HL-60 (cell line): ENCODE data around the gene ATP8A2.

ENCODE experiments used
- DNase-seq, 2 experiments: peaks; one replicate each; pipeline ENCODE4 v3.0.0-alpha.2; 2010 to 2020; ENCODE audit warnings: low read depth in 1 of 2, low spot score in 1 of 2
- H3K27ac ChIP-seq: fragments of 250-450 bp; sonication (Bioruptor Pico); replicated peaks from 2 replicates; pipeline ENCODE4 v1.5.1; 2020; ENCODE audit warnings: mild to moderate bottlenecking, moderate library complexity
- H3K27me3 ChIP-seq: fragments of 250-450 bp; sonication (Bioruptor Pico); 2 replicates; pipeline ENCODE4 v1.5.1; 2021; ENCODE audit warnings: mild to moderate bottlenecking, moderate library complexity; ENCODE audit not compliant: insufficient read depth, poor library complexity, severe bottlenecking
- H3K4me3 ChIP-seq: replicated peaks from 2 replicates; pipeline ENCODE4 v1.5.1; 2011; ENCODE audit warnings: mild to moderate bottlenecking, control low read depth, low read length; ENCODE audit not compliant: insufficient read depth
- CTCF ChIP-seq: IDR thresholded peaks from one replicate; pipeline ENCODE4 v1.5.1; 2011; ENCODE audit warnings: low read length, control low read depth, inconsistent platforms; ENCODE audit not compliant: insufficient read depth
- GABPA ChIP-seq: IDR thresholded peaks from 2 replicates; pipeline ENCODE4 v1.6.1; 2012; ENCODE audit warnings: low read depth
- POLR2AphosphoS5 ChIP-seq: IDR thresholded peaks from 2 replicates; pipeline ENCODE4 v1.6.1; 2012; ENCODE audit warnings: low read depth
- REST ChIP-seq: IDR thresholded peaks from 2 replicates; pipeline ENCODE4 v1.6.1; 2012; ENCODE audit warnings: low read depth; ENCODE audit not compliant: insufficient replicate concordance
- SPI1 ChIP-seq: IDR thresholded peaks from 2 replicates; pipeline ENCODE4 v1.6.1; 2012; ENCODE audit warnings: low read depth, mild to moderate bottlenecking, borderline replicate concordance

Gene ATP8A2

GRCh38 chr13:25678398-25678797 lies 306.6 kb downstream of the ATP8A2 start:
- peaks cover 5% of the 10 kb centered on the region for H3K27me3 ChIP-seq
- no peak for DNase-seq
- no peak overlapping the region for H3K4me3 ChIP-seq
- H3K27ac ChIP-seq, result no peak overlapping the region
- TF ChIP-seq REST (no peak), GABPA (no peak), CTCF (no peak), SPI1 (no peak), POLR2AphosphoS5 (no peak)

- no peak for DNase-seq
- TF ChIP-seq GABPA (no peak), CTCF (no peak), REST (no peak), POLR2AphosphoS5 (no peak), SPI1 (no peak)
- no peak overlapping the region for H3K27ac ChIP-seq
- no peak overlapping the region for H3K4me3 ChIP-seq
- H3K27me3 ChIP-seq, result peaks cover 5% of the 10 kb centered on the region
Observed at GRCh38 chr13:25679159-25679558, 307.4 kb downstream of the ATP8A2 start.

- TF ChIP-seq SPI1 (no peak), CTCF (no peak), POLR2AphosphoS5 (no peak)
- H3K27ac ChIP-seq, result no peak overlapping the region
Observed at GRCh38 chr13:25679936-25680335, 308.2 kb downstream of the ATP8A2 start.

GRCh38 chr13:25682276-25682675 lies 310.5 kb downstream of the ATP8A2 start:
- H3K4me3 ChIP-seq, result no peak overlapping the region
- DNase-seq, result no peak
- H3K27me3 ChIP-seq, result no peaks in the 10 kb centered on the region
- no peak for TF ChIP-seq REST
- TF ChIP-seq GABPA, result no peak
- no peak for TF ChIP-seq SPI1
- no peak for TF ChIP-seq POLR2AphosphoS5
- no peak for TF ChIP-seq CTCF
- H3K27ac ChIP-seq, result no peak overlapping the region

More at GRCh38 chr13:25679936-25680335, 308.2 kb downstream of the ATP8A2 start:
- no peak overlapping the region for H3K4me3 ChIP-seq
- peaks cover 5% of the 10 kb centered on the region for H3K27me3 ChIP-seq
- no peak for DNase-seq
